ENCODE measurements around the gene OR10C1.

OR10C1 gene, protein sequence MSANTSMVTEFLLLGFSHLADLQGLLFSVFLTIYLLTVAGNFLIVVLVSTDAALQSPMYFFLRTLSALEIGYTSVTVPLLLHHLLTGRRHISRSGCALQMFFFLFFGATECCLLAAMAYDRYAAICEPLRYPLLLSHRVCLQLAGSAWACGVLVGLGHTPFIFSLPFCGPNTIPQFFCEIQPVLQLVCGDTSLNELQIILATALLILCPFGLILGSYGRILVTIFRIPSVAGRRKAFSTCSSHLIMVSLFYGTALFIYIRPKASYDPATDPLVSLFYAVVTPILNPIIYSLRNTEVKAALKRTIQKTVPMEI

DNA sequence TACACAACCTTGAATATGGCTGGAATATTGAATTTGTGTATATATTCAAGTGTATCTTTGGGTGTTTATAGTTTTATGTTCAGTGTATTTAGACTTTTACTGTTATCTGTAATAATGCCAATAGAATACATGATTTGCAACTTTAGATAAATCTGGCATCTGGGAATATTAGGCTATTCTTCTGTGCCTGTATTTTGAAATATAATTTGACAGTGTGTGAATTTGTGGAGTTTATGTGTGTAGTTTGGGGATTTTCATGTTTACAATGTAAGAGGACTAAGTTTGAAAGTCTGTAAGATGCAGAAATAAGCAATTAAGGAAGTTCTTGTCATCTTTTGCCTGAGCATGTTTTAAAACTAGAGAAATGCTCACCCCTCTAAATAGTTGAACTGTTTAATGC, at the start of gene OR10C1:
Gene OR10C1 (plus strand): TSS at position 301 of the 400 bp plus-strand sequence. CDS start 710 bp downstream, outside the sequence.
- DNase-seq (ENCODE audit: low read depth) = no peak
- no peak within 1 kb of the TSS for H3K4me3 ChIP-seq (ENCODE audit: low read depth, low read length)
- TF ChIP-seq, protein P1, sequence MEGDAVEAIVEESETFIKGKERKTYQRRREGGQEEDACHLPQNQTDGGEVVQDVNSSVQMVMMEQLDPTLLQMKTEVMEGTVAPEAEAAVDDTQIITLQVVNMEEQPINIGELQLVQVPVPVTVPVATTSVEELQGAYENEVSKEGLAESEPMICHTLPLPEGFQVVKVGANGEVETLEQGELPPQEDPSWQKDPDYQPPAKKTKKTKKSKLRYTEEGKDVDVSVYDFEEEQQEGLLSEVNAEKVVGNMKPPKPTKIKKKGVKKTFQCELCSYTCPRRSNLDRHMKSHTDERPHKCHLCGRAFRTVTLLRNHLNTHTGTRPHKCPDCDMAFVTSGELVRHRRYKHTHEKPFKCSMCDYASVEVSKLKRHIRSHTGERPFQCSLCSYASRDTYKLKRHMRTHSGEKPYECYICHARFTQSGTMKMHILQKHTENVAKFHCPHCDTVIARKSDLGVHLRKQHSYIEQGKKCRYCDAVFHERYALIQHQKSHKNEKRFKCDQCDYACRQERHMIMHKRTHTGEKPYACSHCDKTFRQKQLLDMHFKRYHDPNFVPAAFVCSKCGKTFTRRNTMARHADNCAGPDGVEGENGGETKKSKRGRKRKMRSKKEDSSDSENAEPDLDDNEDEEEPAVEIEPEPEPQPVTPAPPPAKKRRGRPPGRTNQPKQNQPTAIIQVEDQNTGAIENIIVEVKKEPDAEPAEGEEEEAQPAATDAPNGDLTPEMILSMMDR (IDR thresholded peaks at IDR 0.05; ENCODE audit: low read depth, low read length, missing control alignments) = no peak

DNA sequence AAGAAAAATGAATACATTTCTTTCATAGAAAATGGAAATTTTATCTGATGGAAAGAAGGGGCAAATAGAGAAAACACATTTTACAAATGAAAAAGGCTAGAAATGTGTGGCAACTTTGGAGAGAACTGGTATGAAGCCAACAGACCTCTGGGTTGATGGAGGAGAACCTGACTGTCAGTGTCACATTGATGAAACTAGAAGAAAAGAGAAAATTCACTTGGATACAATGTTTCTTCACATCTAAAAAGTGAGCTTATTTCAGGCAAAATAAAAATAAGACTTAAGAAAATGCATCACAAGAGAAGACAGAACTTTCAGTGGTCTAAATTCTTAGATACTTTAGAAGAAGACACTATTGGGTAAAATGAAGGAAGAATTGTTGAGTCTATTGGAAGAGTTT, 43.8 kb upstream of the OR10C1 start, which contains the start of gene OR12D2:
Gene OR12D2 (plus strand): TSS at position 301 of the 400 bp plus-strand sequence. CDS start 1,069 bp downstream, outside the sequence.
- TF ChIP-seq, protein P1 (IDR thresholded peaks at IDR 0.05; ENCODE audit: low read depth, low read length, missing control alignments) = no peak
- no peak within 1 kb of the TSS for H3K4me3 ChIP-seq (ENCODE audit: low read depth, low read length)
- DNase-seq (ENCODE audit: low read depth) = no peak

DNA sequence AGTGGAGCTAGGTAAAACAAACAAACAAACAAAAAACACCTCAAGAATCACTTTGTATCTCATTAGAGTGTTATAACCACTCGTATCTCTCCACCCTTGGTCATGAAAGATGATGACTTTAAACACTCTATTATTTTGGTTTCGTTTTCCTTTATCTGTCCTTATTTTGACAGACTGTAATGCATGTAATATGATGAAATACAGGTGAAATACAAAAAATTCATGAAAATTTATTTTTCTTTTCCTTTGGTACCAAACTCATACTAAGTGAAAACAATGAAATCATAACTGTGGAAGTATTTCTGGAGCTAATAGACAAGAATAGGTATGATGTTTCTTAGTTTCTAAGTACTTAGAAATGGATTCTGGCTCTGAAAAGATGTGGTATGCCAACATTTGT, 39.6 kb upstream of the OR10C1 start:
- no peak for DNase-seq (ENCODE audit: low read depth)
- H3K4me3 ChIP-seq (ENCODE audit: low read depth, low read length) = no peak overlapping the region
- TF ChIP-seq, protein P1 (IDR thresholded peaks at IDR 0.05; ENCODE audit: low read depth, low read length, missing control alignments) = no peak

DNA sequence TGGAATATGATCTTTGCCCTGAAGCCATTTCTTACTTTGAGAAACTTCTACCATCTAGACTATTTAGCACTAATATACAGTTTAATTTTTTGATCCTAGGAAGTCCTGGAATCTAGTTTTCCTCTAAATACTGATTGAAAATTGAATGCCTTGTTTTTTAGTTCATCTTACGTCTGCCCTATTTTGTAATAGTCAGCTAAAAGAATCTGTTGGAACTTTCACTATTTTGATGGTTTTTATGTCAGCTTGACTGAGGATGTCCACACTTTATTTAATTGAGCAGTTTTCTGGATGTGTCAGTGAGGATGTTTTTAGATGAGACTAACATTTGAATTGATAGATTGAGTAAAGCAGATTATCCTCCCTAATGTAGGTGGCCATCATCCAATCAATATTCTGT, 35.3 kb upstream of the OR10C1 start:
- TF ChIP-seq, protein P1 (IDR thresholded peaks at IDR 0.05; ENCODE audit: low read depth, low read length, missing control alignments) = no peak

DNA sequence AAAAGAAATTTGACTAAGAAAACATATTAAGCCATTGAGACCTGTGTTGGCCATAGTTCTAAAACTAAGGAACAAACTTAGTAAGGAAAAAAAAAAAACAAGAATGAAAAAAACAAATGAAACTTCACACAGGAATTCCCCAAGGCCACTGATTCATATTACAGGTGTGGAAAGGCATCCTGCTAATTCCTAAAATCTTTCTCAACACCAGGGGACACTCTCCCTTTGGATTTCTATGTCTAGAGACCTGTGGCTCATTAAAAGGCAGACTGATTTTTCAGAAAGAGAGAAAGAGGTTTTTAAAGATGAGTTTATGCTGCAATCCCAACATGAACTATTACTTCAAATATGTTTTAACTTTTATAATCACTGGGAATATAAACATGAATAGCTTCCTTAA, 24.5 kb upstream of the OR10C1 start, which contains the start of gene OR12D1:
Gene OR12D1 (plus strand): TSS at position 341 of the 400 bp plus-strand sequence.
- no peak within 1 kb of the TSS for H3K4me3 ChIP-seq (ENCODE audit: low read depth, low read length)
- no peak for DNase-seq (ENCODE audit: low read depth)
- TF ChIP-seq, protein P1 (IDR thresholded peaks at IDR 0.05; ENCODE audit: low read depth, low read length, missing control alignments) = no peak

More for the DNA sequence above, 35.3 kb upstream of the OR10C1 start:
- no peak for DNase-seq (ENCODE audit: low read depth)
- no peak overlapping the region for H3K4me3 ChIP-seq (ENCODE audit: low read depth, low read length)

DNA sequence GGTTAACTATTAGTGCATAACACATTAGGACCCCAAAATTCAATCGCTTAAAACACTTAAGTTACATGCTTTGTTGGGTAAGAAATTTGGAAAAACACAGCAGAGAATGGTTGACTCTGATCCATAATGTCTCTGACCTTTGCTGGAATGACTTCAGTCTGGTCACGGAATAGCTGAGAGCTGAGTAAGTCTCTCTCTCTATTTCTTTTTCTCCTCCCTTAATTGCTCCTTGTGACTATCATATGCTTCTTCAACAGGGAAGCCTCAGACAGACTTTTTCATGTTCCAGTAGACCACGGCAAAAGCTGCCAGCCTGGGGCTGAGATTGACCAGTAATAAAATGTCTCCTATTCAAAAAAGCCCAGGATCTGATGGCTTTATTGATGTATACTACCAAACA, 19.6 kb upstream of the OR10C1 start:
- TF ChIP-seq, protein P1 (IDR thresholded peaks at IDR 0.05; ENCODE audit: low read depth, low read length, missing control alignments) = no peak
- DNase-seq (ENCODE audit: low read depth) = no peak
- H3K4me3 ChIP-seq (ENCODE audit: low read depth, low read length) = no peak overlapping the region

DNA sequence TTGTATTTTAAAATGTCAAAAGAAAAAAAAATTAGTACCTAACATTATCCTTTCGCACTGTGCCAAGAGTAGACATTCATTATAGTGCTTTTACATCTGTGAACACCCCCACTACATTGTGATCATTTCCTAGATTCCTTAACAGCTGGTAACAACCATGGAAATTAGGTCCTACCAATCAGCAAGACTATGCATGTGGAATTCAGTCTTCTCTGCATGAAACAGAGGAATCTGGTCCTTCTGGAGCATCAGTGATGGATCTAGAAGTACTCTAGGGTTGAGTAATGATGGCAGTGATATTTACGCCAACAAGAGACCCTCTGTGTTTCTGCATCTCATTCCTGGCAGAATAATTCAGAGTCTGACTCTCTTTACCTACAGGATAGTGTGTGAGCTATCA, 14.9 kb upstream of the OR10C1 start:
- TF ChIP-seq, protein P1 (IDR thresholded peaks at IDR 0.05; ENCODE audit: low read depth, low read length, missing control alignments) = no peak
- no peak overlapping the region for H3K4me3 ChIP-seq (ENCODE audit: low read depth, low read length)
- no peak for DNase-seq (ENCODE audit: low read depth)

Measured in GM12864 (cell line).